ELF-1 (cell line): ENCODE measurements around the gene PLAAT2.
"Not testable (repeated sequence)": the region's sequence is repeated elsewhere in the genome, so short reads cannot be mapped to it uniquely, and the experiment has no call there.

Experiments used
- DNase-seq: peaks from one replicate; pipeline ENCODE4 v3.0.0-alpha.2; 2016; ENCODE audit warnings: low read depth, low spot score

The PLAAT2 gene

DNA sequence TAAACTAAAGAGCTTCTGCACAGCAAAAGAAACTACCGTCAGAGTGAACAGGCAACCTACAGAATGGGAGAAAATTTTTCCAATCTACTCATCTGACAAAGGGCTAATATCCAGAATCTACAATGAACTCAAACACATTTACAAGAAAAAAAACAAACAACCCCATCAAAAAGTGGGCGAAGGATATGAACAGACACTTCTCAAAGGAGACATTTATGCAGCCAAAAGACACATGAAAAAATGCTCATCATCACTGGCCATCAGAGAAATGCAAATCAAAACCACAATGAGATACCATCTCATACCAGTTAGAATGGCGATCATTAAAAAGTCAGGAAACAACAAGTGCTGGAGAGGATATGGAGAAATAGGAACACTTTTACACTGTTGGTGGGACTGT, 15.7 kb upstream of the PLAAT2 start:
- DNase-seq = not testable (repeated sequence)

DNA sequence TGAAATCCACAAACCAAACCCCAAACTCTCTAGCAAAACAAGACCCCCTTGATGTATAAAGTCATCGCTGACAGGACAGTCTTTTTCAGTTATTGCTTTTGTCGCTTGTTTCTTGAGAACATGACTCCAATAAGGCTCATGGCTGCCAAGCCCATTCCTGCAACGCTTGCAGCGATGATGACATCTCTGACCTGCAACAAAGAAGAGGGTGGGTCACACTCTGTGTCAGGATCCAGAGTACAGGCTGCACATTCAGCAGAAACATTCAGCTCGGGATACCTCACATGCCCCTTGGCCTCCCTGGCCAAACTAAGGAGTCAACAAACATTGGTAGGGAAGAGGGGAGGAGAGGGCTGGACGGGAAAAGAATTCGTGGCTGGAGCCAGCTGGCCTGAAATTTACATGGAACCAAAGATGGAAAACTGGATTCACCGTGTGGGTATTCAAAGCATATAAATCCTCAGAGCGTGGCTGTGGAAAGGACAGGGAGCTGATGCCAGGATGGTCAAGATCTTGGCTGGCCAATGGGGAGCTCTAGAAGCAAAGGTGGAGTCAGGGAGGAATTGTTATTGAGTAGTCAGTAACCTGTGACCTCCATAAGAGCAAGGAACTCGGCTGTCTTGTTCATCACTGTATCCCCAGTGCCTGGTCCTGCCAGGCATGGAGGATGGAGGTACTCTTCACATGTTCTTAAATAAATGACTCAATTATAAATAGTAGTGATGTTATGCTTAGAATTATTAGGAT, 11.8 kb upstream of the PLAAT2 start:
- DNase-seq = no peak

DNA sequence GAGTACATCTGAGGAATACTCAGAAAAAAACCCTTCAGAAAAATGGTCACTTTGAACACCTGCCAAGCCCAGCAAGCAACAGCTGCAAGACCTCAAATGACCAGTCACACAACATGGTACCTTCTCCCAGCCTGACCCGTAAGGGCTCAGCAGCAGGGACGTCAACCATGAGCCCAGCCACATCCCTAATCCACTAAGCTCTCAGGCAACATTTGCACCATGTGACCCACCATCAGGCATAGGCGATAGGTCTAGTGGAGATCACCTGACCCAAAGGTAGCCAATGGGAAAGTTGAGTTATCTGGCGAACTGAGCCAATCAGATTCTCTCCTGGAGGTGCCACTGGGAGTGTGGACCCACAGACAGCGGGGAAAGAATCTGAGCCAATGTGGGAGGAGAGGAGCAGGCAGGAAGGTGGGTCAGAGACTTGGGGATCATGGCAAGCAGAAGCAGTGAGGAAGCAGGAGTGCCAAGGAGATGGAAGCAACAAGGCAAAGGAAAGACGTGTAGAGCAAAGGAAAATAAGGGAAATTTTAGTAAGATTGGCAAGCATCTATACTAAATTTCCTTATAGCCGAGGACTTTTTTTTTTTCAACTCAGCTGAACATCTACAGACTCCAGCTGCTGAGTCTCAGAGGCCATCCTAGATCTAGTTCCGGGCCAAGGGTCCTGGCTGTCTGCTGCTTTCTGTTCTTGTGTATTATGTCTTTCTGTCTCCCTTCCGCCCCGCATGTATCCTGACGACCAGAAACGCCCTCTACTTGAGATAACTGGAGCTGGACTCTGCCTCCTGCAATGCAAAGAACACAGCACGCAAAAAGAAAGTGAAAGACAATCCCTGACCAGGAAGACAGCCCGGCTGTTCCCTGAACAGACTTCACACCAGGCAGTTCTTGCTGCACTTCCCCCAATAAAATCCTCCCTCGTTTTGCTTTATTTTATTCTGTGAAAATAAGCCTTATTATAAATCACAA, 11.0 kb upstream of the PLAAT2 start:
- DNase-seq = peak; percentile 40

DNA sequence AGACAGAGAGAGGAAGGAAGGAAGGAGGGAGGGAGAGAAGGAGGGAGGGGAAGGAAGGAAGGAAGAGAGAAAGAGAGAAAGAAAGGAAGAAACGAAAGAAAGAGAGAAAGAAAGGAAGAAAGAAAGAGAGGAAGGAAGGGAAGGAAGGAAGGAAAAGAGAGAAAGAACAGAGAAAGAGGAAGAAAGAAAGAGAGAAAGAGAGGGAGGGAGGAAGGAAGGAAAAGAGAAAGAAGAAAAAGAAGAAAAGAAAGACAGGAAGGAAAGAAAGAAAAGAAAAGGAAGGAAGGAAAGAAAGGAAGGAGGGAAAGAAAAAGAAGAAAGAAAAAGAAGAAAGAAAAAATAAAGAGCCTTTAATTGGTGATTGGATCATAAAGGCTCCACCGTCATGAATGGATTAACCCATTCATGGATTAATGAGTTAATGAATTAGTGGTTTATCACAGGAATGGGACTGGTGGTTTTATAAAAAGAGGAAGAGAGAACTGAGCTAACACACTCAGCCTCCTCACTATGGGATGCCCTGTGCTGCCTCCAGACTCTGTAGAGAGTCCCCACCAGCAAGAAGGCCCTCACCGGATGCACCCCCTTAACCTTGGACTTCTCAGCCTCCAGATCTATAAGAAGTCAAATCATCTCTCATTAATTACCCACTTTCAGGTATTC, 9.0 kb upstream of the PLAAT2 start:
- no peak for DNase-seq

DNA sequence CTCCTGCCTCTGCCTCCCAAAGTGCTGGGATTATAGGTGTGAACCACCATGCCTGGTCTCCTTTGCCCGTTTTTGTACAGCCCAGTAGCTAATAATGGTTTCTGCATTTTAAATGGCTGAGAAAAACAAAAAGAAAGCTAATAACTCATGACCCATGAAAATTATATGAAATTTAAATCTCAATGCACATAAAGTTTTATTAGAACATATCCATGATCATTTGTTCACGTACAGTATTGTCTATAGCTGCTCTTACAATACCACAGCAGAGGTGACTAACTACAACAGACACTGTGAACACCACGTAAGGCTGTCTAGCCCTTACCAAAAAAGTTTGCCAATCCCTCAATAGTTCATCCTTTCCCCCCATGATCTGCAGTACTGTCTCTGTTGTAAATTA, 6.4 kb upstream of the PLAAT2 start:
- DNase-seq = no peak

DNA sequence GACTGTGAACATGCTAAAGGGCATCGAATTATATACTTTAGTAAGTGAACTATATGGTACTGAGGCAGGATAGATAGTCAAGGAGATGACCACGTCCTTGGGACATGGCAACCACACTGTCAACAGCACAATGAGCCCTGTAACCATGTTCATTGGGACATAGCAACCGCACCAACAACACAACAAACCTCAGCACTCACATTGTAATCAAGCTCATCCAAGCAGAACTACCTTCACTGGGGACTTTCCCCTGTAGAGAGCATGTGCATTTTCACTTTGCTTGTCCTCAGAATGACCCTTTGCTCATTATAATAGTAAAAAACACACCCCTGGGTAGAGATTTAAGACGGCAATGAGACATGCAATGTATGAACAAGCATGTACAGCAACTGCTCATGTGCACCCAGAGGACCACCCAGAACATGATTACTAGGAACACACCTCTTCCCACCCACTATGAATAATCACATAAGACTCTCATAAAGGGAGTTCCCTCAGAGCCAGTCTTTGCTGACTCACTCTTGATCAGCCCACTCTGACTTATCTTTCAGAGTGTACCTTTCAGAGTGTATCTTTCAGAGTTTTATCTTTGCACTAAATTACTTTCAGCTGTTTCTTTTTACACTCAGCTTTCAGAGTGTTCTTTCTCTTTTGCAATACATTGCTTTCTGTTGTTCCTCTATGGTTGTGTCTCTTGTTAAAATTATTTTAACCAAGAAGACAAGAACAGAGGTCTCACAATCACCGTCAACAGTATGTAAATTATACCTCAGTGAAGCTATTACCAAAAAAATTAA, 4.1 kb upstream of the PLAAT2 start:
- peak; percentile 44 for DNase-seq

DNA sequence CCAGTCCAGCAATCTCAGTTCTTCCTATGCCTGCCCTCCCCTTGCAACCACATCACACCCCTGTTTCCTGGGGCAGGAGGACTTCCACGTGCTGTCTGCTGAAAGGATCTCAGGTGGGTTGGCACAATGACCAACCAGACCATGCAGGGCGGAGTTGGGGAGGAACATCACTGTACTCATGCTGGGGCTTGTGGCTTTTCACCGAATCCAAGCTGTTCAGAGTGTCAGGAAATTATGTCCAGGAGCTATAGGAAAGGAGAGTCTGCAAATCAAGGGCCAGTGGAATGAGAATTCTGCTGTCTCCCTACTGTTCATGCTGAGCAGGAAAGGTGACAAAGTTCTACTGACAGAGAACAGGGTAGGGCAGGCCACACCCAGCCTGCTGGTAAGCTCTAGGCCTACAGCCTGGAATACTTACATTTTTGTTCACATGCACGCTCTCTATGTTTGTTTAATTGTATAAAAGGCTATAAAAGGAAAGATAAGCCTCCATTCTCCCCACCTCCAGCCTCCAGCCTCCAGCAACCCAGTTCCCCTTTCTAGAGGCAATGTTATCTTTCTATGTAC, 1.7 kb upstream of the PLAAT2 start:
- DNase-seq = no peak

DNA sequence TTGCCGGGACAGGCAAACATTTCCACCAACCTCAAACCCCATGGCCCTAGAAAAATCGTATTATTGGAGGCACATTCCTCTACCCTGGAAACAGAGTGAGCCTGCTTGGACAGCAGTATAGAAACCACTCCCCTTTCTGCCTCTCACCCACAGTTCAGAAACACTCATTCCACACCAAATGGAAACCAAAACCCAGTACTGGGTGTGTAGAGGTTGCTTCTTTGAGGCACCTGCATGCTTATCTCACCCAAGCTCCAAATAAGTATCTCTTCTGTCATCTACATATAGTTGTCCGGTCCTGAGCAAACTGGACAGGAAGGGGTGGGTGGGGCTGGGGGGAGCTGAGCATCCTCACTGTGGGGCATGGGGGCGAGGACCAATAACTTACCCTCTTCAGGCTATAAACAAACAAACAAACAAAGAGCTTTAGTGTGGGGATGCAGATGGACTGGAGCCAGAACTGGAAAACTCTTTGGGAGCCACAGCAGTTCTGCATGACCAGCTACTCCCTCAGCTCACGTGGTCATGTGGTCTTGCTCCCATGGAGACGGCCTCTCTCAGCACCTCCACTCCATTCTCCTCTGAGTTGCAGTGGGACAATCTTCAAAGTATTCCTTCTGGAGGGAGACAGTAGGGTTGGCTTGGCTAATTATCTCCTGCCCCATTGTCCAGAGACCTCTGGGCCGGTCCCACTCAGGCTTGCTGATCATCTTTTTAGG, 1.0 kb upstream of the PLAAT2 start:
- DNase-seq = no peak

DNA sequence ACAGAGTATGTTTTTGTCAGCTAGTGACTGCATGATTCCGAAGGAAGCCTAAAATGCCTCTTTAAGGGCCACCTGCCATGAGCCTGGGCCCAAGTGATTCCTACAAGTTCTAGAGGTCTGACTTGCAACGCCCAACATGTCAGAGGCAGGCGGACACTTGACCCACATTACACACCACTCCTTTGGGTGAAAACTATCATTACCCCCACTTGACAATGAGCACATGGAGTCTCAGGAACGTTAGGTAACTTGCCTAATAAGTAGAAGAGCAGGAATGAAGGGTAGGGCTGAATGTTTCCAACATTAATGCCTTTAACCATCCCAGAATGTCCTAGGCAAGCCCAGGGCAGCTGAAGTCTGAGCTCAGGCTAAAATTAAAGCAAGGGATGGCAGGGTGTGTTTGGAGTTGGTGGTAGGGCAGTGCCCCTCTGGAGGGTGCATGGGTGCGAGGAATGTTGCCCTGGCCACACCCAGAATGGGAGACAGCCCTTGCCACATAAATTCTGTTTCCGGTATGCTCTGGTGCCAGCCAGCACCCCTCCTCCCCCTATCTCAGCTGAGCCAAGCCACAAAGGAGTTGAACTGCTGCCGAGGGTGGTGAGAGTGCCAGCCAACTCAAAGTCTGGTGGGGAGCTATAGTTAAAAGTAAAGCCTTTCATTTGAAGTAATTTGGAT, 2.5 kb downstream of the PLAAT2 start:
- DNase-seq = no peak

DNA sequence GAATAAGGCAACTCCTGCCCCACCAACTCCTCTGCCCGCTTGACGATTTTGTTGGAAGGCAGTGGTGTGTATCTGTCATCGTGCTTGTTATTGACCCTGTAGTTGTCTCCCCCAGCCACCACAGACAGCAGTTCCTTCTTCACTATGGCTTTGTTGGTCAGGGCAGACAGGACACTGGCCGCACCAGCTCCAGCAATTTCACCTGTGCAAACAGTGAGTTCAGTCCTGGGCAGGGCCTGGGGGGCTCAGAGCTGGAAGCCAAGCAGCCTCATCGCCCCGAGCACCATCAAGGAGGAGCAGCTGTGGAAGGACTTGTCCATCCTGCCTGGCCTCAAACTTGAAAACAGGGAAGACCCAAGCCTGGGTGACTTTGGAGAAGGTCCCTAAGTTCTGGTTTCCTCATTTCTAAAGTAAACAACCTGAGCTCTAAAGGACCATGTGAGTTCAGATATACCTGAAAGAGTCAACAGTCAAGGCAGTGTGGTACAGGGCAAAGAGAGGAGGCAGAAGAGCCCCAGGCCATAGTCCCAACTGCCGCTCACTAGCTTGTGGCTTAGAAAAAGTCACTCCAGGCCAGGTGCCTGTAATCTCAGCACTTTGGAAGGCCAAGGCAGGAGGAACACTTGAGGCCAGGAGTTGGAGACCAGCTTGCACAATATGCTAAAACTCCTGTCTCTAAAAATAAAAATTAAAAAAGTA, 4.6 kb downstream of the PLAAT2 start:
- DNase-seq = no peak

DNA sequence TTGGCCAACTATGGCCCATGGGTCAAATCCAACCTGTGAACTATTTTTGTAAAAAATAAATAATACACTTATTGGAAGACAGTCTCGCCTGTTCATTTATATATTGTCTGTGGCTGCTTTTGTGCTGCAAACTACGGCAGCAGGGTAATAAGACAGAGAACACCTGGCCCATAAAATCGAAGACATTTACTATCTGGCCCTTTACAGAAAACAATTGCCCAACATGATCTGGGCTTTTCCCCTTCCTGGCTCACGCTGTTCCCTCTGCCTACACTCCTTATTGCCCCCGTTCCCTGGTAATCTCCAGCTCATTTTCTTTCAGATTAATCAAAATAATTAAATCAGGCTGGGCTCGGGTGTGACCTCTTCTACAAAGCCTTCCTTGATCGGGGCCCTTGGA, 5.6 kb downstream of the PLAAT2 start:
- DNase-seq = no peak

DNA sequence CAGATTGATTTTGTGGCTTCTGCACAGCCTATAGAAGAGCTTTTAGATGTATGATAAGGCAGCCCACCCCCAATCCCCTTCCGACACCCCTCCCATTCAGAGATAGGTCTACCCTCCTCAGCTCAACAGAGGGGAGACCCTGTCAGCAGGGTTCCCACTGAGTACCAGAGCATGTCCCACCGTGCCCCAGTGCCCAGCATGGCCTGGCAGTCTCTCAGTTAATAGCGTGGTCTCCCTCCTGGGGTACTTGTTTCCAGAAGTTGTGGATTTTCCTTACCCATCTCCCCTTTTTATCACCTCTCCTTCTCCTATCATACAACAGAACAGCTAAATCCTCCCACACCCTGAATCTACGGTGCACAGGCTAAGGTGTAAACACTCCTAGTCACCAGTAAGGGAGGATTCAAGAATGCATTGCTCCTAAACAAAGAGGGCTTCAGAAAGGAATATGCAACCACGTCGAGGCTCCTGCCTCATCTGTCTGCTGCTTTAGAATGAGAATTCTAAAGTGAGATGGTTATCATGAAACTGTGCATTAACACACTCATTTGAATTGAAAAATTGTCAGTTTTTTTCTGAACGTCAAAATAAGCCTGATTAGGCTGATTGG, 6.7 kb downstream of the PLAAT2 start:
- no peak for DNase-seq

DNA sequence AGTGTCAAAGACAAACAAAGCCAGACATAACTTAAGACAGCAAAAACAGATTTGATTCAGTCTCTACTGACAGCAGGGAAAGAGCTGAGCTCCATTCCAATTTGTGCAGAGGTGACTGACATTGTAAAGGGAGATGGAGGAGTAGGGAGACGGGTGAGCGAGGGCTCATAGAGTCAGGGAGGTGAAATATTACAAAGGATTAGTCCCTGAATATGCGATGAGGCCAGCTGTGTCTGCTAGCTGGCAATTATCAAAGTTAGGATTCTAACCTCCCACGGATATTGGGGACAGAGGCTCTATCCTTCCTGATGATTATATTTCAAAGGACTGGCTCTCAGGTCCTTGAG, 8.3 kb downstream of the PLAAT2 start:
- no peak for DNase-seq

DNA sequence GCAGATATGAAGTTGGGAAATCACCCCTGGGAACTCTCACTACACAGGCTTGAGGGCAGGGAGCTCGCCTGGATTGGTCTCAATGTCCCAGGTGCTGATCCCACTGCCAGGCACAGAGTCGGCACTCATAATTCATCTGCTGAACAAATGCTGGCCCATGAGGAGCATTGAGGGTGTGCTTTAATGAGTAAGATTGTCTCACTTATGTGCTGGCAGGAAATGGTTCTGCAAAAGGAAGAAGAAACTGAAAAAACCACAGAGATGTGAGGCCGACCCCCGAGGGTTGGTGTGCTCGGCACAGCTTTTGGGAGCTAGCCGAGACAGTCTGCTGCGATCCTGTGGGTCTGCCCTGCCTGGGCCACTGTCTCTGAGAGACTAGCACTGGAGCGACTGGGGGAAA, 9.4 kb downstream of the PLAAT2 start:
- no peak for DNase-seq

DNA sequence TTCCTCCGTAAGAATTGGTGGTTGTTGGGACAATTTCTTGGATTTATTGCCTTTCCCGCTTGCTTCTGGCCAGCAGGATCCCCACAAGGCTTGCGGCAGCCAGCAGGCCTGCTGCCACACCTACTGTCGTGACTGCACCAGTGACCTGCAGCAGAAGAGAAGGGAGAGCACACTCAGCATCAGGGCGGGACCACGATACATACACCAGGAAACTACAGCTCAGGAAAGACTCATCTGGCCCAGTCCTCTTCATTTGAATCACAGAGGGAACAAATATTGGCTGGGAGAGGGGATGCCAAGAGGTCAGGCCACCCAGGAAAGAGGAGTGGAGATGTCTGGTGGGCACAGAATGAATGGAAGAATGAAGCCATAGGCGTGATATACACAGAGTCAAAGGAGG, 10.3 kb downstream of the PLAAT2 start:
- DNase-seq = no peak

DNA sequence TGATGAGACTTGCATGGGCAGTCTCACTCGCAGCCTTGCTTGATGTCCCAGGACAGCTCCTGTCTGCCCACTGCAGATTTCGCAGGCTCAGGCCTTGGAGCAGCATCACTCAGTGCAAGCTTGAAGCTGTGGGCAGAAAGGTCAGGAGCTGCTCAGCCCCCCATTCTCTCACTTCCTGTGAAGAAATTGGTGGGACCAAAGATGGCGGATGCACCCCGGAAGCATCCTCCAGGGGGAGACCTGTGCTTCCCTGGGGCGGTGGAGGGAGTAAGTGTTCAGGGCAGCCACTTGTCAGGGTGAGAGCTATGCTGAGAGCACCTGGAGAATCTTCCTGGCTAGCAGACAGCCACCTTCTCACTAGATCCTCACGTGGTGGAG, 11.3 kb downstream of the PLAAT2 start:
- DNase-seq = no peak

DNA sequence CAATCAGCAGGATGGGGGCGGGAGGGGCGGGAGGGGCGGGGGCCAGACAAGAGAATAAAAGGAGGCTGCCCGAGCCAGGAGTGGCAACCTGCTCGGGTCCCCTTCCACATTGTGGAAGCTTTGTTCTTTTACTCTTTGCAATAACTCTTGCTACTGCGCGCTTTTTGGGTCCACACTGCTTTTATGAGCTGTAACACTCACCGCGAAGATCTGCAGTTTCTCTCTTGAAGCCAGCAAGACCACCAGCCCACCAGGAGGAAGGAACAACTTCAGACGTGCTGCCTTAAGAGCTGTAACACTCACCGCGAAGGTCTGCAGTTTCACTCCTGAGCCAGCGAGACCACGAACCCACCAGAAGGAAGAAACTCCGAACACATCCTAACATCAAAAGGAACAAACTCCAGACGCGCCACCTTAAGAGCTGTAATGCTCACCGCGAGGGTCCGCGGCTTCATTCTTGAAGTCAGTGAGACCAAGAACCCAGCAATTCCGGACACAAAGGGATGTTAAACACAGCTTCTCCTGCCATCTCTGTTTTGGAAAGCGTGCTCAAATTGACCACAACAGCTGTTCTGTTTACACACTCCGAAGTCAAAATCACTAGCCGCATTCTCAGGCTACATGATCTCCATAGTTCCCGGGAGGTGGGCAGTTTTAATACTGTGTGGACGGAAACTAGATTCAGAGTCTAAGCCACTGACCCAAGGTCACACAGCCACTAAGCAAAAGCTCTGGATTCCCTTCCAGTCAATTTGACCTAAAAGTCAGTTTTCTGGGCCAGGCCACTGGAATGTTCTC, 11.9 kb downstream of the PLAAT2 start:
- DNase-seq = no peak

DNA sequence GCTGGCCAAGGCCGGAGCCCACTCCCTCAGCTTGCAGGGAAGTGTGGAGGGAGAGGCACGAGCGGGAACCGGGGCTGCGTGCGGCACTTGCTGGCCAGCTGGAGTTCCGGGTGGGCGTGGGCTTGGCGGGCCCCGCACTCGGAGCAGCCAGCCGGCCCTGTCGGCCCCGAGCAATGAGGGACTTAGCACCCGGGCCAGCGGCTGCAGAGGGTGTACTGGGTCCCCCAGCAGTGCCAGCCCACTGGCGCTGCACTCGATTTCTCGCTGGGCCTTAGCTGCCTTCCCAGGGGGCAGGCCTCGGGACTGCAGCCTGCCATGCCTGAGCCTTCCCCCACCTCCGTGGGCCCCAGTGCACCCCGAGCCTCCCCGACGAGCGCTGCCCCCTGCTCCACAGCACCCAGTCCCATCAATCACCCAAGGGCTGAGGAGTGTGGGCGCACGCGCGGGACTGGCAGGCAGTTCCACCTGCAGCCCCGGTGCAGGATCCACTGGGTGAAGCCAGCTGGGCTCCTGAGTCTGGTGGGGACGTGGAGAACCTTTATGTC, 13.0 kb downstream of the PLAAT2 start:
- DNase-seq = not testable (repeated sequence)
